NCI-H82 (cell line): ENCODE measurements around the gene LIN54.

ENCODE experiments used
- DNase-seq: peaks from one replicate; lab custom pipeline; 2025; lab: John Stamatoyannopoulos, UW

LIN54 gene

GRCh38 chr4:82890901-82891706 lies 119.5 kb downstream of the LIN54 start, which contains the start of gene SEC31A:
Gene SEC31A, minus strand, starts transcription at chr4:82891153. Its CDS starts 9,217 bp downstream, at chr4:82881936.
- DNase-seq, result peak; percentile 96

- peak; percentile 74 for DNase-seq
Measured at GRCh38 chr4:82890528-82890900, 120.1 kb downstream of the LIN54 start.

- peak; percentile 9 for DNase-seq
Measured at GRCh38 chr4:82889287-82889686, 121.3 kb downstream of the LIN54 start.

GRCh38 chr4:82886147-82886942 lies 124.3 kb downstream of the LIN54 start:
- peak; percentile 22 for DNase-seq

GRCh38 chr4:82885410-82885809 lies 125.2 kb downstream of the LIN54 start:
- no peak for DNase-seq
